HG02623 (cell line): Measurements from ENCODE around the gene FOXD4.
"Not testable (repeated sequence)": the region's sequence is repeated elsewhere in the genome, so short reads cannot be mapped to it uniquely, and the experiment has no call there.

ENCODE experiments used
- ATAC-seq: cut with Tn5 transposase; IDR thresholded peaks from one replicate; pipeline ENCODE4 v1.9.1; 2021; ENCODE audit warnings: moderate library complexity; ENCODE audit not compliant: unreplicated experiment

FOXD4 gene

DNA sequence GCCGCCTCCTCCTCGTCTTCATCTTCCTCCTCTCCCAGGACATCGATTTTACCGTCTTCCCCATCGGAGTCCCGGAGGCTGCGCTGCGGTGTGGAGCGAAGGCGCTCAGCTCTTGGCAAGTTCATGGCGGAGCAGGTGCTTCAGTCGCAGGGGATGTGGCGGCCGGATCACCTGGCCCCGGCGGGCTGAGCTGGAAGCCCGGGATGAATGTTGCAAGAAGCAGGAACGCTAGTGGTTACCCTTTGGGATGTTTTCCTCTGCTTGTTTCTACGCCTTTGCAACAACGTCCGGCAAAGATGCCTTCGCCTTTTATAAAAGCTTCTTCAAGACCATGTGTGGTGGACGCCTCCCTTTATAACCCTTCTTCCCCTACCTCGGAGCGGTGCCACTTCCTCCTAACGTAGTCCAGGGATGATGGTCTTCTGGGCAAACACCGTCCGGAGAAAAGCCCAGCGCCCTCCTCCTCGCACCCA is at the start of gene FOXD4:
TSS of gene FOXD4 (minus strand) at position 423 of the 473 bp plus-strand sequence. CDS start at position 125, 298 bp downstream.
- ATAC-seq = not testable (repeated sequence)

DNA sequence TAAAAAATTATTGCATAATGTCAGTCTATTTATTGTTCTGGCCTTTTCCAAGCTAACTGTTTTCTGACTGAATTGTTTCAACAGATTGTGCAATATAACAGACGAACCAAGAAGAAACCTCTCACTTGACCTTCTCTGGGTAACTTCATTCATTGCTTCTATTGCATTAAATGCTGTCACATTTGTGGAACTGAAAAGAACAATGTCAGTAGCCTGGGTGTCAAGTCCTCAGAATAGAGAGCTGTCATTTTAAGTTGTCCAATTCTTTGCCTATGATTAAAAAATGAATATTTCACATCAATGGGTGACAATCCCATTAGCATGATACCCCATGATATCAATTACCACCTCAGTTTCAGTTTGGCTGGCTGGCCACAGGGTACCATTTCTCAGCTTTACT is 41.7 kb upstream of the FOXD4 start:
- ATAC-seq = not testable (repeated sequence)

- not testable (repeated sequence) for ATAC-seq
These were observed 33.0 kb upstream of the FOXD4 start for GRCh38 chr9:151173-151572.

GRCh38 chr9:139880-140279 is 21.7 kb upstream of the FOXD4 start:
- not testable (repeated sequence) for ATAC-seq

GRCh38 chr9:117144-117994 is 848 bp downstream of the FOXD4 start:
- not testable (repeated sequence) for ATAC-seq

- not testable (repeated sequence) for ATAC-seq
These were observed 1.8 kb downstream of the FOXD4 start for GRCh38 chr9:116239-117077.

DNA sequence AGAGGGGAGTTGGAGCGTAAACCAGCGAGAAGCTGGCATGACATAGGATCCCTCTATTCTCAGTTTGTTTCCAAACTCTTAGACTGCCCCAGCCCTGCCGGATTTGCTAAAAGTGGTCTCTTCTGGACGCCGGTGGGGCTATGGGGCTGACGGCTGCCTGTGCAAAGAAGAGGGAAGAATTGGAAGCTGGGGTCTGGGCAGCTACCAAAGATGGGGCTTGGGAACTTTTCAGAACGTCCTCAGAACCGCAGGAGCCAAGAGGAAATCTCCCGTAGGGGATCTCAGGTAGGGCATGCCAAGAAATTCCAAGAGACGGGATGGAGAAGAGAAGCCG is 3.1 kb downstream of the FOXD4 start:
- not testable (repeated sequence) for ATAC-seq

DNA sequence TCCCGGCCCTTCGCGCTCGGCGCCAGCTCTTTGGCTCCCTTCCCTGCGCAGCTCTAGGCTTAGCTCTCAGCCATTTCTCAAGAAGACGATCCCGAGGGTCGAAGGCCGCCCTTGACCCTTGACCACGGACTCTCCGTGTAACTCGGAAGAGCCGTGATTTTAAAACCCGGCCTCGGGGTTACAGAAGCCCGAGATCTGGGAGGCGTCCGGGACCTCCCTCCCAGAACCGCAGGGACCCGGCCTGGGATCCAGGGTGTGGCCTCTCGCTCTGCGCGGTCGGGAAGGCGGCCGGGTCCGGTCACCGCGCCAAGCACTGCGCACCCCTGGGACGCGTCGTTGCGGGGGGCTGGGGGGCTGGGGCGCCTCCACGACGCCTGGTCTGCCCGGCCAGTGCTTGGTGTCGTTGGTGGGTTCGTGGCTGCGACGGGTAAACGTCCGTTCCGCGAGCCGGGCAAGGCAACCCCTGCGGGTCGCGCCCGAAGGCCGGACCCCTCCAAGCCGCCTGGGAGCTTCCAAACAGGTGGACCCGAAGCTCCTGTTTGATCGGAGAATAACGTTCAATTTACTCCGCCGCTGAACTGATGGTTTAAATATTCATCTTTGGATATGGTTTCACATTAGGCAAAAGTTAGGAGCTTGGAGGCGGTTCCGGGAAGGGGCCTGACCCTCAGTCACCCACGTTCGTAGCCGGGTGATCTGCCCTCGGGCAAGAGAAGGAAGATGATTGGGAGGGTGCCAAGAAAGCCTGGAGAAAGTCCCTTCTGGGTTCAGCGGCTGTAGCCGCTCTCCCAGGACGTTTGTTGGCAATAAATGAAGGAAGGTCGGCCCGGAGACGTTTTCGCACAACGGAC is 3.7 kb downstream of the FOXD4 start:
- ATAC-seq = not testable (repeated sequence)

DNA sequence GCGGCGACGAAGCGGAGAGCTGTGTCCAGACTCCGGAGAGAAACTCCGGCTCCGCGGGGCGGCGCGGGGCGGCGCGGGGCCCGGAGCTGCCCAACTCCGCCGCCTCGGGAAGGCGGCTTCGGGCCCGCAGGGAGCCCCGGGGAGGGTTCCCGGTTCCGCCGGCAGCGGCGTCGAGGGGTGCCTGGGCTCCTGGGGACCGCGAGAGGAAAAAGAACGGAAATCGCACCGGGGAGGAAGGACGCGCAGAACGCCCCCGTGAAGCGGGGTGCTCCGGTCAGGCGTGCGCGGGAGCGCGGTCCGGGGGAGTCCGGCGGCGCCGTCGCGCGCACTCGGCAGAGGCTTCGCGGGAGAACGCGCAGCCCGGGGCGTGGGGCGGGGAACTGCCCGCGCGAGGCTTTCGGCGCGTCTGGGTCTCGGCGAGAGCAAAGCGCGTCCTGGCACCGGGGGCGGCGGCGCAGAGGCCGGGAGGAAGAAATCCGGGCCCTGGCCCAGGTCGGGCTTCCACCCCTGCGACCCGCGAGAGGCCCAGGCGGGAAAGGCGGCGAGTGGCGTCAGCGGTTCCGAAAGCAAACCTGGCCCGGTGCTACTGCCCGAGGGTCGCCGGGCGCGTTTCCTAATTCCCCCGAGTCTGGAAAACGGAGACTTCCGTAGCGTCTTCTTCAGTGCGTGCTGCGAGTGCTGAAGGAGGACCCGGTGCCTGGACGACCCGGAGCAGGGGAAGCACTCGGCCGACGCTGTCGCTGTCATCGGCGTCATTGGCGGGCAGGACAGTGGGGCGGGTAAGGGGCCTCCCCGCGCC is 4.5 kb downstream of the FOXD4 start:
- ATAC-seq = not testable (repeated sequence)

GRCh38 chr9:112589-113467 is 5.4 kb downstream of the FOXD4 start:
- ATAC-seq = not testable (repeated sequence)

DNA sequence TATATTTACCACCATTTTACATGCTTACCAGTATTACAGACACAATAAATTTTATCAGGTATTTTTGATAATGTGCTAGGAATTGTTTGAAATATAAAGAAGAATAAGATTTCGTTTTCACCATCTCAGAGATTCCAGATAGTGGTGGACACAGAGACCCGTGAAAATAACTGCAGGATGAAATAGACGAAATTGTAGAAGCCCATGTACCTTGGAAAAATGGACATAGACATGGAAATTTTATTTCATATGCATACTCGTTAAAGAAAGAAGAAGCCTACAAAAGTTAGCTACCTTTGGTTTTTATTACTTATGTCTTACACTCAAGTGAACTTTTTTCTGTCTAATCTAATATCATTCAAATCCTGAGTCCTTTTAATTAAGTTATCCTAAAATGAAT is 7.5 kb downstream of the FOXD4 start:
- ATAC-seq = not testable (repeated sequence)

- ATAC-seq = not testable (repeated sequence)
These were observed 8.7 kb downstream of the FOXD4 start for GRCh38 chr9:109540-109939.

- ATAC-seq = not testable (repeated sequence)
These were observed 9.3 kb downstream of the FOXD4 start for GRCh38 chr9:108742-109495.

GRCh38 chr9:105991-106390 is 12.2 kb downstream of the FOXD4 start:
- not testable (repeated sequence) for ATAC-seq

DNA sequence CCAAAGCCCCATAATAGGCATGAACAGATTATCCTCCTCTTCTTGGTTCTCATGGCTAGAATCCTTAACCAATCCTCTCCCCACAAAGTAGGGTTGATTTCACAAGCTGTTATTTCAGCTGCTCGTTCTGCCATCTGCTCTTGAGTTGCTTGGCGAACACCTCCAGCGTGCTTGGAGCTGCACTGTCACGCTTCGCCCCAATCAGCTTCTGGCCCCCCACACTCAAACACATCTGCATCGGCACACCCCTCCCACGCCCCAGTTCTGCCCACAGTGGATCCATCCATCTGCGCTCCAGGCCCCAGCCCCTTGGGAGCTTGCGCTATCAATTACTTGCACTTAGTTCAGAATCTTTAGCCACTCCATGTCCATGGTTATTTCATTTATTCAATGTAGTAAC is 17.8 kb downstream of the FOXD4 start:
- ATAC-seq = not testable (repeated sequence)

- not testable (repeated sequence) for ATAC-seq
These were observed 18.4 kb downstream of the FOXD4 start for GRCh38 chr9:99867-100266.

- ATAC-seq = not testable (repeated sequence)
These were observed 19.4 kb downstream of the FOXD4 start for GRCh38 chr9:98775-99174.

GRCh38 chr9:94992-95391 is 23.2 kb downstream of the FOXD4 start:
- ATAC-seq = not testable (repeated sequence)
